Testis (tissue), 3 donors: ENCODE results near the gene RERE. TPM values are rescaled to one million over a fixed set of nuclear protein-coding genes. Genes with fewer than 3 reads are reported as not detected.
A peak's percentile ranks its signal among the peaks of the same experiment; 100 is the strongest.

Experiments used
- DNase-seq: peaks from one replicate; pipeline ENCODE4 v3.0.0-alpha.2; 2019
- H3K27ac ChIP-seq, 2 donors: fragments of 200-600 bp; sonication (generic); one replicate each; pipeline ENCODE4 v1.5.1; 2019
- H3K27me3 ChIP-seq: fragments of 200-600 bp; sonication (generic); one replicate; pipeline ENCODE4 v1.5.1; 2019
- H3K36me3 ChIP-seq: fragments of 200-600 bp; sonication (generic); one replicate; pipeline ENCODE4 v1.5.1; 2017; ENCODE audit warnings: low read depth; ENCODE audit errors: missing control alignments
- H3K4me1 ChIP-seq: fragments of 200-600 bp; sonication (generic); one replicate; pipeline ENCODE4 v1.5.1; 2019
- H3K4me3 ChIP-seq, 2 donors: fragments of 200-600 bp; sonication (generic); one replicate each; pipeline ENCODE4 v1.5.1; 2017 to 2019
- H3K9me3 ChIP-seq: fragments of 200-600 bp; sonication (generic); one replicate; pipeline ENCODE4 v1.5.1; 2017
- POLR2A ChIP-seq: fragments of 450-650 bp; IDR thresholded peaks from one replicate; pipeline ENCODE4 v1.6.1; 2017; ENCODE audit warnings: antibody characterized with exemption, mild to moderate bottlenecking, moderate library complexity
- WGBS, 2 donors: methylation state at CpG; one replicate each; pipeline ENCODE4 v1.1.5; 2018; 5-methylcytosine and 5-hydroxymethylcytosine counted together
- intact Hi-C: fragments of 100-400 bp; cut with DNase I; formaldehyde crosslinking; loops from one replicate; pipeline ENCODE4 v1.15.1; 2023; ENCODE audit warnings: low total_unique reads
- polyA plus RNA-seq: library from polyadenylated mRNA; stranded (reverse); fragments of 350-450 nt; fragmentation: Illumina TruSeq; extraction: RNeasy Lipid Tissue Mini Kit (QIAGEN cat#74804); gene quantifications from one replicate; pipeline ENCODE4 v1.2.3, GENCODE V29; 2014; ENCODE audit warnings: low read depth, low replicate concordance; ENCODE audit not compliant: insufficient read depth
- total RNA-seq, 2 donors: library from RNA; depleted of rRNA; stranded (reverse); fragments of >200 nt; gene quantifications; one replicate each; pipeline ENCODE4 v1.2.3, GENCODE V29; 2016
- TF ChIP-seq, protein P1 (sequence below), 3 experiments: fragments of 450-650 bp in 2 of 3; fragments of 200-600 bp in 1 of 3; sonication (generic) in 1 of 3; IDR thresholded peaks; one replicate each; pipeline ENCODE4 v1.5.1; 2016 to 2019; ENCODE audit warnings: antibody characterized with exemption in 3 of 3, mild to moderate bottlenecking in 2 of 3, moderate library complexity in 1 of 3

RERE gene
- total and polyA plus RNA-seq, 3 donors from 2014 or later, result 90.8 to 229 (median 203) TPM

- Histone ChIP-seq H3K27ac (no peak overlapping the region), H3K27me3 (no peaks in the 10 kb centered on the region), H3K9me3 (no peaks in the 10 kb centered on the region), H3K36me3 (no peaks in the 10 kb centered on the region), H3K4me3 (no peak overlapping the region), H3K4me1 (no peaks in the 10 kb centered on the region)
- 85 to 95% methylated on average over 4 of the region's 4 CpGs for WGBS, 2 donors
- intact Hi-C loops, result no loop called here
- no peak for DNase-seq
- no peak for TF ChIP-seq POLR2A
- TF ChIP-seq, protein P1, sequence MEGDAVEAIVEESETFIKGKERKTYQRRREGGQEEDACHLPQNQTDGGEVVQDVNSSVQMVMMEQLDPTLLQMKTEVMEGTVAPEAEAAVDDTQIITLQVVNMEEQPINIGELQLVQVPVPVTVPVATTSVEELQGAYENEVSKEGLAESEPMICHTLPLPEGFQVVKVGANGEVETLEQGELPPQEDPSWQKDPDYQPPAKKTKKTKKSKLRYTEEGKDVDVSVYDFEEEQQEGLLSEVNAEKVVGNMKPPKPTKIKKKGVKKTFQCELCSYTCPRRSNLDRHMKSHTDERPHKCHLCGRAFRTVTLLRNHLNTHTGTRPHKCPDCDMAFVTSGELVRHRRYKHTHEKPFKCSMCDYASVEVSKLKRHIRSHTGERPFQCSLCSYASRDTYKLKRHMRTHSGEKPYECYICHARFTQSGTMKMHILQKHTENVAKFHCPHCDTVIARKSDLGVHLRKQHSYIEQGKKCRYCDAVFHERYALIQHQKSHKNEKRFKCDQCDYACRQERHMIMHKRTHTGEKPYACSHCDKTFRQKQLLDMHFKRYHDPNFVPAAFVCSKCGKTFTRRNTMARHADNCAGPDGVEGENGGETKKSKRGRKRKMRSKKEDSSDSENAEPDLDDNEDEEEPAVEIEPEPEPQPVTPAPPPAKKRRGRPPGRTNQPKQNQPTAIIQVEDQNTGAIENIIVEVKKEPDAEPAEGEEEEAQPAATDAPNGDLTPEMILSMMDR (IDR thresholded peaks at IDR 0.05), result no peak
Measured at GRCh38 chr1:8580566-8580965, 236.9 kb downstream of the RERE start.

- H3K4me3 ChIP-seq, result no peak overlapping the region
- no peak overlapping the region for H3K27ac ChIP-seq
- H3K9me3 ChIP-seq, result no peaks in the 10 kb centered on the region
- TF ChIP-seq, protein P1 (IDR thresholded peaks at IDR 0.05), result no peak
- TF ChIP-seq POLR2A, result no peak
- no peaks in the 10 kb centered on the region for H3K36me3 ChIP-seq
- intact Hi-C loops, result no loop called here
- DNase-seq, result no peak
- 89 to 92% methylated on average over 5 of the region's 5 CpGs for WGBS, 2 donors
- H3K27me3 ChIP-seq, result no peaks in the 10 kb centered on the region
- H3K4me1 ChIP-seq, result no peaks in the 10 kb centered on the region
Measured at GRCh38 chr1:8578936-8579335, 238.5 kb downstream of the RERE start.

DNA sequence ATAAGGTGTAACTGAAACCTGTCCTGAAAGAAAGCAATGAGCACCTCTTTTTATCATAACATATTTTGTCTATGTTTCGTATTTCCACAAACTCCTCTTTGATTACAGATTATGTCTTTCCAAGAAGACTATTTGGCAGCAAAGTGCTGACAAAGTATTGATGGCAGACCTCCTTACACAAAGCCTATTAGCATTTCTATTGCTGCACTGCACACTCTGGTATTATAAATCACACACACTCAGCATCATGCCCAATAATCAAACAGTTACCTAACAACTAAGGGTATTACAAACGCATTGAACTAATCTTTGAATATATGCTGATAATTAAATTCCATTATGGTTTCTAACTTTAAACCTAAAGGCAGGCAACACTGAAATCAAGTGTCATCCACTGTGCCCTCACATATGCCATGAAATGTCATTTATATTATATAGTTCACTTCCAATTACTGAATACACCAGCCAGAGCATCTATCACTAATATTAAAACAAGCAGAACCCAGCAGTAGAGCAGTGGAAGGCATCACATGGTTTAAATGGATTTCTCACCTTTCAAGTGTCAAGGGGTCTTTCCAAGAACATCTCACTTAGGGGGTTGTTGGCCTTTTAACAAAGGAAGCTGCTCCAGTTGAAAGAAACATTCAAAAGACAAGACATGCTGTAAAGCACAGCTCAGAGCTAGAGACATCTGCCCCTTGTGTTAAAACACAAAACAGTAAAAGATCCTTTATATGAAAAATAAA, 239.1 kb downstream of the RERE start:
- Histone ChIP-seq H3K36me3 (no peaks in the 10 kb centered on the region), H3K27me3 (no peaks in the 10 kb centered on the region), H3K4me1 (no peaks in the 10 kb centered on the region), H3K4me3 (no peak overlapping the region), H3K9me3 (no peaks in the 10 kb centered on the region), H3K27ac (no peak overlapping the region)
- intact Hi-C loops, result no loop called here
- whole genome bisulfite sequencing, 2 donors, result 80 to 83% methylated on average over 2 of the region's 2 CpGs
- no peak for DNase-seq
- TF ChIP-seq, protein P1 (IDR thresholded peaks at IDR 0.05), result no peak
- TF ChIP-seq POLR2A, result no peak

DNA sequence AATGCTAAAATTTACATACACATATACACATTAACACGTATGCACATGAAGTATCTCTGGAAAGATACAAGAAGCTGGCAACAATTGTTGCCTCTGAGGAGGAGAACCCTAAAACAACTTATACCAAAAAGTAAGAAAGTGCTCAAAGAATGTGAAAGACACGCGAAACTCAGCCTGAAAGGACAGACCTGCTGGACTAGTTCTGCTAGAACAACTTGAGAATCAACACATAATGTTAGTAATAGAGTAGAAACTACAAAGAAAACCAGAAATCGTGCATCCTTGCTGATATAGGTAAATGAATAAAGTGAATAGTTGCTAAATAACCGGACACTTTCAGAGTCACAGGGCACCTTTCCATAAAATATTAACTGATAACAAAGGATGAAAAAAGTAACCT, 242.5 kb downstream of the RERE start:
- no peak overlapping the region for H3K4me3 ChIP-seq
- H3K9me3 ChIP-seq, result no peaks in the 10 kb centered on the region
- intact Hi-C loops, result no loop called here
- DNase-seq, result no peak
- no peaks in the 10 kb centered on the region for H3K36me3 ChIP-seq
- TF ChIP-seq POLR2A, result no peak
- TF ChIP-seq, protein P1 (IDR thresholded peaks at IDR 0.05), result no peak
- H3K4me1 ChIP-seq, result peaks cover 20% of the 10 kb centered on the region
- no peaks in the 10 kb centered on the region for H3K27me3 ChIP-seq
- 66 to 80% methylated on average over 5 of the region's 5 CpGs for WGBS, 2 donors
- H3K27ac ChIP-seq, result no peak overlapping the region

DNA sequence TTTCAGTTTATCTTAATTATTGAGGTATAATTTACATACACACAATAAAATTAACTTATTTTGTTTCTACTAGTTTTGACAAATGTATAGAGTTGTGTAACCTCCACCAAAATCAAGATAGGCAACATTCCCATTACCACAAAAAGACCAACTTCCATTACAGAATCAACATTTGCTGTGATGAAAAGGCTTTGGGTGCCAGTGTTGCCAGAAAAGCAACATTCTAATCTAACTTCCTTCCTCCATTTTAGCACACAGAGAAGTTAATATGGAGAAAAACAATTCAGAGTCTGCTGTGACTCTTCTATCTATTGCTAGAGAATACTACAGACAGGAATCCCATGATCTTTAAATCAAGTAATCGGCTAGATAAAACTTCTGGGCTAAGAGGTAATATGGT, 245.3 kb downstream of the RERE start:
- intact Hi-C loops, result no loop called here
- Histone ChIP-seq H3K36me3 (no peaks in the 10 kb centered on the region), H3K27ac (peak overlapping the region; percentile 60 to 71), H3K9me3 (no peaks in the 10 kb centered on the region), H3K4me3 (no peak overlapping the region), H3K27me3 (no peaks in the 10 kb centered on the region), H3K4me1 (peaks cover 20% of the 10 kb centered on the region)
- no peak for DNase-seq
- WGBS, 2 donors, result 80 to 93% methylated on average over 1 of the region's 1 CpG
- TF ChIP-seq, protein P1 (IDR thresholded peaks at IDR 0.05), result no peak
- no peak for TF ChIP-seq POLR2A
